Gastrocnemius medialis (tissue), 4 donors: ENCODE measurements around the gene CRKL. TPM values are rescaled to one million over a fixed set of nuclear protein-coding genes. Genes with fewer than 3 reads are reported as not detected.

Source experiments
- ATAC-seq, 2 donors: fragments of 150-250 bp; one replicate each; pipeline ENCODE4 v1.9.1; 2016
- DNase-seq, 2 donors: peaks; one replicate each; pipeline ENCODE4 v3.0.0-alpha.2; 2019
- H3K27ac ChIP-seq, 4 donors: fragments of 200-600 bp; sonication (generic); 1 replicate in 1 of 4; 2 replicates in 3 of 4; pipeline ENCODE4 v1.5.1; 2016 to 2018; ENCODE audit warnings: mild to moderate bottlenecking in 2 of 4, moderate library complexity in 1 of 4
- H3K27me3 ChIP-seq, 3 donors: fragments of 200-600 bp; sonication (generic) in 2 of 3; 1 replicate in 1 of 3; 2 replicates in 2 of 3; pipeline versions ENCODE4 v1.5.1 to v1.6.0; 2016 to 2019; ENCODE audit warnings: mild to moderate bottlenecking in 1 of 3, moderate library complexity in 1 of 3
- H3K36me3 ChIP-seq, 2 donors: fragments of 200-600 bp; sonication (generic) in 1 of 2; one replicate each; pipeline ENCODE4 v1.5.1; 2017 to 2018
- H3K4me1 ChIP-seq, 2 donors: fragments of 200-600 bp; sonication (generic) in 1 of 2; one replicate each; pipeline ENCODE4 v1.5.1; 2016 to 2017; ENCODE audit warnings: mild to moderate bottlenecking in 2 of 2
- H3K4me3 ChIP-seq, 4 donors: fragments of 200-600 bp; sonication (generic) in 3 of 4; 1 replicate in 1 of 4; 2 replicates in 3 of 4; pipeline ENCODE4 v1.5.1; 2016 to 2019; ENCODE audit warnings: mild to moderate bottlenecking in 2 of 4
- H3K9me3 ChIP-seq, 3 donors: fragments of 200-600 bp; sonication (generic) in 2 of 3; 1 replicate in 1 of 3; 2 replicates in 2 of 3; pipeline ENCODE4 v1.5.1; 2016 to 2019
- CTCF ChIP-seq, 5 experiments: fragments of 450-650 bp in 3 of 5; fragments of 200-600 bp in 2 of 5; sonication (generic) in 2 of 5; IDR thresholded peaks in 4 of 5; conservative IDR thresholded peaks in 1 of 5; 1 replicate in 4 of 5; 2 replicates in 1 of 5; pipeline ENCODE4 v1.5.1; 2016 to 2019; ENCODE audit warnings: antibody characterized with exemption in 5 of 5, mild to moderate bottlenecking in 3 of 5, moderate library complexity in 3 of 5
- POLR2A ChIP-seq, 2 donors: fragments of 450-650 bp; IDR thresholded peaks; one replicate each; pipeline ENCODE4 v1.6.1; 2017; ENCODE audit warnings: antibody characterized with exemption in 2 of 2, mild to moderate bottlenecking in 2 of 2, moderate library complexity in 2 of 2
- in situ Hi-C, 4 donors: fragments of 200-750 bp; cut with MboI; loops; one replicate each; pipeline versions ENCODE4 v1.15.0 to v1.8.0; 2017; ENCODE audit warnings: low sequenced_read_pairs in 4 of 4
- intact Hi-C: fragments of 100-400 bp; cut with DNase I; formaldehyde crosslinking; loops from one replicate; pipeline ENCODE4 v1.15.1; 2023; ENCODE audit warnings: low total_unique reads
- total RNA-seq, 4 donors: library from RNA; depleted of rRNA; stranded (reverse); fragments of >200 nt; gene quantifications; one replicate each; pipeline versions ENCODE4 v1.1.0 to v1.2.3, GENCODE V29; 2016

The CRKL gene
- total RNA-seq, 4 donors from 2014 or later: 73.3 to 109 (median 84.7) TPM

DNA sequence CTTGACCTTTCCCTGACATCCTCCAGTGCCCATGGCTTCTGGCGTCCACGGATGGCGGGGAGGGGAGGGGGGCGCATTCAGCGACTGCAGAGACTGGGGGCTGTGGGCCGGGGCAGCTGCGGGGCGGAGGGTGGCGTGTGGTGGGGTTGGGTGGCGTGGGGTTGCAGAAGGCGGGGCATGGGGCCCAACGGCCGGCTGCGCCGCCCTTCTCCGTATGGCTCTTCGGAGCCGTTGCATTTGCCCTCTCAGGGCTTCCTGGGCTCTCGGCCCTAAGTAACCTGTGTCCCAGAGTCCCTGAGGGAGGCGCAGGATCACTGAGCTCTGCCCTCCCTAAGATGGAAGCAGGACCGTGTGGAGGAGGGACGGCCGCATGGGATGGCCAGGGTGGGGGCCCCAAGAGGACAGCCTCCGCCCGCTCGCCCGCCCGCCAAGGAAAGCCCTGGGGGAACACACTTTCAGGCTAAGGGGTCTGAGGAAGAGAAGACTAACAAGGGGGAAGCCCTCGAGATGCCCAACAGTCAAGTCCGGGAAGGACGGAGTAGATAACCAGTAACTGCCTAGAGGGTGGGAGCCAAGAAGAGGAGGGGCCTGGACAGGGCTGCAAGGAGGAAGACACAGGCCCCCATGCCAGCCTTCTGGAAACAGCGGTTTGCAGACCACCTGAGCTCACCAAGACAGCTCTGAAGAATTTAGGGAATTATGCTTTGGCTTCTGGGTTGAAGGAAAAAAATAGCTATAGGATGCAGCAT lies 40.6 kb downstream of the CRKL start:
- Histone ChIP-seq H3K27ac (peak overlapping the region in 1 of 4 donors; percentile 6), H3K4me1 (peaks cover 42% of the 10 kb centered on the region in 2 donors), H3K36me3 (no peaks in the 10 kb centered on the region), H3K9me3 (no peaks in the 10 kb centered on the region), H3K27me3 (no peaks in the 10 kb centered on the region), H3K4me3 (peak overlapping the region; percentile 58 to 77 (median 66))
- in situ Hi-C loops (no loop called here), intact Hi-C loops (loop anchor here (10.0 kb wide), 1 partner anchor 73 kb away; no protein-coding TSS in a partner anchor)
- ATAC-seq: peak in 1 of 2 donors; percentile 9
- TF ChIP-seq POLR2A (IDR thresholded peaks at IDR 0.05) (no peak), CTCF (IDR thresholded peaks at IDR 0.05 in 4 of 5, conservative IDR thresholded peaks at IDR 0.05 in 1 of 5) (no peak)
- no peak for DNase-seq

- no peak overlapping the region for H3K4me3 ChIP-seq
- peaks cover 0 to 13% (median 7%) of the 10 kb centered on the region in 3 donors for H3K27me3 ChIP-seq
- peaks cover 27 to 29% of the 10 kb centered on the region in 2 donors for H3K4me1 ChIP-seq
- no peaks in the 10 kb centered on the region for H3K36me3 ChIP-seq
- in situ Hi-C loops: no loop called here
- intact Hi-C loops: loop anchor here (5.0 to 10.0 kb wide), 2 partner anchors 37 to 75 kb away; no protein-coding TSS in a partner anchor
- H3K9me3 ChIP-seq: no peaks in the 10 kb centered on the region
- DNase-seq: no peak
- TF ChIP-seq POLR2A (IDR thresholded peaks at IDR 0.05) (no peak), CTCF (IDR thresholded peaks at IDR 0.05 in 4 of 5, conservative IDR thresholded peaks at IDR 0.05 in 1 of 5) (no peak)
- H3K27ac ChIP-seq: no peak overlapping the region
- no peak for ATAC-seq
Observed at GRCh38 chr22:20959578-20960461, 42.6 kb downstream of the CRKL start.

DNA sequence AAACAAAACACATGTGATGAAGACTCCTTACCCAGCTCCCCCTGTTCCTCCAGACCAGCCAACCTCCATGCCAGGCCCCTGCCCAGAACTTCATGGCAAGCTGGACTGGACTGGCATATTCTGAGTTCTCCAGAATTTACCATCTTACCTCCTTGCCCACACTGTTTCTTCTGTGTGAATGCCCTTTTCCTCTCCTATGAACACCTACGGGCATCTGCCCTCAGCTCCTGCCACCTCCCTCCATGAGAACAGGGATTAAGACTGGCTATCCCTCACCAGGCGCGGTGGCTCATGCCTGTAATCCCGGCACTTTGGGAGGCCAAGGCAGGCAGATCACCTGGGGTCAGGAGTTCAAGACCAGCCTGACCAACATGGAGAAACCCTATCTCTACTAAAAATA lies 43.4 kb downstream of the CRKL start:
- Histone ChIP-seq H3K4me3 (no peak overlapping the region), H3K27ac (no peak overlapping the region), H3K9me3 (no peaks in the 10 kb centered on the region), H3K4me1 (peaks cover 26 to 29% of the 10 kb centered on the region in 2 donors), H3K27me3 (peaks cover 0 to 16% (median 7%) of the 10 kb centered on the region in 3 donors), H3K36me3 (no peaks in the 10 kb centered on the region)
- in situ Hi-C loops (no loop called here), intact Hi-C loops (loop anchor here (5.0 kb wide), 1 partner anchor 37 kb away; no protein-coding TSS in a partner anchor)
- DNase-seq (no peak), ATAC-seq (no peak)
- TF ChIP-seq POLR2A (IDR thresholded peaks at IDR 0.05) (no peak), CTCF (IDR thresholded peaks at IDR 0.05 in 4 of 5, conservative IDR thresholded peaks at IDR 0.05 in 1 of 5) (no peak)

DNA sequence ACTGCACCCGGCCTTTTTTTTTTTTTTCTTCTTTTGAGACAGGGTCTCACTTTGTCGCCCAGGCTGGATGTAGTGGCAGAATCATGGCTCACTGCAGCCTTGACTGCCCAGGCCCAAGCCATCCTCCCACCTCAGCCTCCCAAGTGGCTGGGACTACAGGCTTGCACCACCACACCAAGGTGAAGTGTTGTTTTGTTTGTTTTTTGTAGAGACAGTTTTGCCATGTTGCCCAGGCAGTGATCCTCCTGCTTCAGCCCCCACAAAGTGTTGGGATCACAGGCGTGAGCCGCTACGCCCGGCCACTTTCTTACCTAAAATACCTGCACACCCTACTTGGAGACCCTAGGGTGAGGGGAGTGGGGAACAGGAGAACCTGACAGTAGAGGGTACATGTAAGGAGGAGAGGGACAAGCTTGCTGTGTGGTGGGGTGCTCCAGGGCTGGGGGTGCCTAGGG lies 45.3 kb downstream of the CRKL start:
- DNase-seq: no peak
- peaks cover 0 to 16% (median 7%) of the 10 kb centered on the region in 3 donors for H3K27me3 ChIP-seq
- intact Hi-C loops: loop anchor here (5.0 kb wide), 1 partner anchor 35 kb away; no protein-coding TSS in a partner anchor
- H3K4me3 ChIP-seq: no peak overlapping the region
- no peak overlapping the region for H3K27ac ChIP-seq
- in situ Hi-C loops: no loop called here
- peaks cover 8 to 11% of the 10 kb centered on the region in 2 donors for H3K4me1 ChIP-seq
- H3K36me3 ChIP-seq: no peaks in the 10 kb centered on the region
- TF ChIP-seq CTCF (IDR thresholded peaks at IDR 0.05 in 4 of 5, conservative IDR thresholded peaks at IDR 0.05 in 1 of 5) (no peak), POLR2A (IDR thresholded peaks at IDR 0.05) (no peak)
- ATAC-seq: no peak
- no peaks in the 10 kb centered on the region for H3K9me3 ChIP-seq
